Fibroblast of skin of back (primary cell): Measurements from ENCODE around the gene SPP2.

Experiments
- DNase-seq: peaks from one replicate; pipeline ENCODE4 v3.0.0-alpha.2; 2013

Gene SPP2

GRCh38 chr2:234092344-234092743, 41.8 kb downstream of the SPP2 start:
- DNase-seq, result no peak

DNA sequence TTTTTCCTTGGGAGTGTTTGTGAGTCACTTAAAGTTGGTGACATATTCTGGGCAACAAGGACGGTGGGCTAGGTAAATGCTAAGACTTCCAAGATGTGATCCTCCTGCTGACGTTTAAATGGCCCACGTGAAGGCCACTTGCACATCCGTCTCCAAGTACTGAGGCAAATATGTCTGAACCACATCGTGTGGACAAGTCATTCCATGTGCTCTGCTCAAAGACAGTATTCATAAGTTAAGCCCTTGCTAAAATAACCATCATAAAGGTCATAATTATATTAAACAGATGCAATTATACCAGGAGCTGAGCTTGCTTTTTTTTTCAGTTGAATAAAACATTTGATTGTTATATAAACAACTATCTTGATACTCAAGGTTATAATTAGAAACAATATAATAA, 44.8 kb downstream of the SPP2 start:
- DNase-seq, result no peak

GRCh38 chr2:234096164-234096563, 45.7 kb downstream of the SPP2 start:
- no peak for DNase-seq

- no peak for DNase-seq
Measured at GRCh38 chr2:234098681-234099080, 48.2 kb downstream of the SPP2 start.

- no peak for DNase-seq
Measured at GRCh38 chr2:234099266-234099665, 48.8 kb downstream of the SPP2 start.

- no peak for DNase-seq
Measured at GRCh38 chr2:234100686-234101085, 50.2 kb downstream of the SPP2 start.

DNA sequence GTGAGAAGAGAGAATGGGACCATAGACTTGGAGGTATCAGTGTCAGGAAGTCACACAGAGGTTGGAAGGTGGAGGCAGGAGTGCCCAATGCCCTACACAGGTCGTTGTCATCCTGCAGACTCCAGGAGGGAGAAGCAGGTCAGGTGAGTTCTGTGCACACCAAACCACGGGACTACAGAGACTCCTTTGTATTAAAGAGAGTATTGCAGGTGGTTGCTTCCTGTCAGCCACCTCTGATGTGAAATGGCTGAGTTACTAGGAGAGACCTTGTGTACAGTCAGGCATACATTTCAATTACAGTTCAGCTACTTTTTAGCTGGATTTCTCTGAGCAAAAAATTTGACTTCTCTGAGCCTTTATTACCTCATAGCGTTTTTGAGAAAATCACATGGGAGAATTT, 51.6 kb downstream of the SPP2 start:
- DNase-seq, result no peak

GRCh38 chr2:234107861-234108260, 57.4 kb downstream of the SPP2 start:
- no peak for DNase-seq

DNA sequence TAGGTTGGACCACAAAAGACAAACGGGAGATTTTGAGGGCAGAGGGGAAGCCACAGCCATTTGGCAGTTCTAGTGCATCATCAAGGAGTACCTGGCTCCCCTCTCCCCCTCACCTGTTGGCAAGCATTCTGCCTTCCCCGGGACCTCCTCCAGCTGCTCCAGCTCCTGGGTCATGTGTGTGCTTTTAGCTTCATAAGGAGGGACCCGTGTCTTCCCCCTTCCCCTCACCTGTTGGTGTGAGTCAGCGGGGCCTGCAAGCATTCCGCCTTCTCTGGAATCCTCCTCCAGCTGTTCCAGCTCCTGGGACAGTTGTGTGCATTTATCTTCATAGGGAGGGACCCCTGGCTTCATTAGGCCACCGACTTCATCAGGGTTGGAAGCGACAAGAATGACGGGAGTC, 58.8 kb downstream of the SPP2 start:
- DNase-seq, result no peak

- no peak for DNase-seq
Measured at GRCh38 chr2:234110219-234110618, 59.7 kb downstream of the SPP2 start.

DNA sequence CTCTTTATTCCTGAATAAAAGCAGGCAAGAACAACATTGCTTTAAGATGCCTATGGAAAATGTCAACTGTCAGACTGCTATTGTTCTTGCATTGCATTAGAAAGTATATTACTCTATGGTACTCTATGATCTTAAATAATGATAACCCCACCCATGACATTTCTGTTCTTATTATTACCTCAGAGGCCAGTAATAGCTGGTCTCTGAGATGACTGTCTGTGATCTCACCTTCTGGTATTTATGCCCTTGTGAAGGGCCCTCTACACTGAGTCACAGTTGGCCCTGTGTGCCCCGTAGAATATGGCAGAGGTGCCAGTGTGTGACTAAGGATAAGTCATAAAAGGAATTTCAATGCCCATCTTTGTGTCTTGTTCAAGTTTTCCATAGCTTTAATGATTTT, 61.0 kb downstream of the SPP2 start:
- peak; percentile 52 for DNase-seq

- DNase-seq, result no peak
Measured at GRCh38 chr2:234116010-234116409, 65.5 kb downstream of the SPP2 start.

- no peak for DNase-seq
Measured at GRCh38 chr2:234121999-234122398, 71.5 kb downstream of the SPP2 start.

GRCh38 chr2:234125451-234126145, 75.1 kb downstream of the SPP2 start:
- no peak for DNase-seq

- no peak for DNase-seq
Measured at GRCh38 chr2:234126146-234126470, 75.6 kb downstream of the SPP2 start.
